Astrocyte (in vitro differentiated cells and primary cell): ENCODE data around the gene NAV2. TPM values are rescaled to one million over a fixed set of nuclear protein-coding genes. Genes with fewer than 3 reads are reported as not detected.

Experiments used
- DNase-seq: peaks from one replicate; pipeline ENCODE4 v3.0.0-alpha.2; 2010; ENCODE audit warnings: low read depth
- FAIRE-seq: peaks from 2 replicates; lab custom pipeline; 2011; peaks lifted over from hg19 to GRCh38; lab: Jason Lieb, UNC
- H2AFZ ChIP-seq: 2 replicates; pipeline ENCODE4 v1.6.0; 2012; ENCODE audit warnings: low read depth, low read length, inconsistent platforms
- H3K27ac ChIP-seq: 2 replicates; pipeline ENCODE4 v1.5.1; 2011; ENCODE audit warnings: low read depth, low read length, inconsistent platforms
- H3K27me3 ChIP-seq: 2 replicates; pipeline ENCODE4 v1.6.0; 2011; ENCODE audit warnings: low read length, inconsistent platforms; ENCODE audit not compliant: insufficient read depth
- H3K36me3 ChIP-seq: 2 replicates; pipeline ENCODE4 v1.5.1; 2011; ENCODE audit warnings: low read length, inconsistent platforms; ENCODE audit not compliant: insufficient read depth
- H3K4me1 ChIP-seq: 2 replicates; pipeline ENCODE4 v1.5.1; 2011; ENCODE audit warnings: low read length, inconsistent platforms; ENCODE audit not compliant: insufficient read depth
- H3K4me2 ChIP-seq: 2 replicates; pipeline ENCODE4 v1.6.0; 2012; ENCODE audit warnings: low read length, inconsistent platforms
- H3K4me3 ChIP-seq: 2 replicates; pipeline ENCODE4 v1.5.1; 2011; ENCODE audit warnings: low read depth, mild to moderate bottlenecking, low read length, inconsistent platforms; ENCODE audit not compliant: insufficient read depth
- H3K79me2 ChIP-seq: 2 replicates; pipeline ENCODE4 v1.6.0; 2012; ENCODE audit warnings: mild to moderate bottlenecking, low read length, inconsistent platforms; ENCODE audit not compliant: insufficient read depth
- H3K9ac ChIP-seq: 2 replicates; pipeline ENCODE4 v1.6.0; 2012; ENCODE audit warnings: mild to moderate bottlenecking, low read length, inconsistent platforms
- H3K9me3 ChIP-seq: 2 replicates; pipeline ENCODE4 v1.5.1; 2012; ENCODE audit warnings: low read depth, mild to moderate bottlenecking, low read length, inconsistent platforms; ENCODE audit not compliant: insufficient read depth
- H4K20me1 ChIP-seq: 2 replicates; pipeline ENCODE4 v1.6.0; 2012; ENCODE audit warnings: low read length, inconsistent platforms; ENCODE audit not compliant: insufficient read depth
- H3K27ac Mint-ChIP-seq: one replicate; pipeline ENCODE4 v1.8.0; 2021; ENCODE audit warnings: mild to moderate bottlenecking, mixed read lengths; ENCODE audit not compliant: unreplicated experiment
- H3K27me3 Mint-ChIP-seq: one replicate; pipeline ENCODE4 v1.8.0; 2021; ENCODE audit warnings: low read depth, mixed read lengths; ENCODE audit not compliant: unreplicated experiment
- H3K36me3 Mint-ChIP-seq: one replicate; pipeline ENCODE4 v1.8.0; 2021; ENCODE audit warnings: low read depth, mixed read lengths; ENCODE audit not compliant: unreplicated experiment
- H3K4me1 Mint-ChIP-seq: one replicate; pipeline ENCODE4 v1.8.0; 2021; ENCODE audit warnings: low read depth, mixed read lengths; ENCODE audit not compliant: unreplicated experiment
- H3K4me3 Mint-ChIP-seq: one replicate; pipeline ENCODE4 v1.8.0; 2021; ENCODE audit warnings: mild to moderate bottlenecking, moderate library complexity, mixed read lengths; ENCODE audit not compliant: unreplicated experiment
- H3K9me3 Mint-ChIP-seq: one replicate; pipeline ENCODE4 v1.8.0; 2021; ENCODE audit warnings: mild to moderate bottlenecking, mixed read lengths; ENCODE audit not compliant: unreplicated experiment
- EZH2 ChIP-seq: IDR thresholded peaks from 2 replicates; pipeline ENCODE4 v1.6.1; 2012; ENCODE audit warnings: mild to moderate bottlenecking, low read length, inconsistent platforms; ENCODE audit not compliant: insufficient read depth
- total RNA-seq: library from RNA; stranded (reverse); gene quantifications from 2 replicates; pipeline ENCODE4 v1.2.1, GENCODE V29; 2021
- TF ChIP-seq, protein P1 (sequence below): IDR thresholded peaks from 2 replicates; pipeline ENCODE4 v1.5.1; 2011; ENCODE audit warnings: low read depth, mild to moderate bottlenecking, inconsistent platforms, low read length, moderate library complexity; ENCODE audit not compliant: insufficient read depth

NAV2 gene
- total RNA-seq, 1 donor from 2014 or later, result 20.6 TPM

DNA sequence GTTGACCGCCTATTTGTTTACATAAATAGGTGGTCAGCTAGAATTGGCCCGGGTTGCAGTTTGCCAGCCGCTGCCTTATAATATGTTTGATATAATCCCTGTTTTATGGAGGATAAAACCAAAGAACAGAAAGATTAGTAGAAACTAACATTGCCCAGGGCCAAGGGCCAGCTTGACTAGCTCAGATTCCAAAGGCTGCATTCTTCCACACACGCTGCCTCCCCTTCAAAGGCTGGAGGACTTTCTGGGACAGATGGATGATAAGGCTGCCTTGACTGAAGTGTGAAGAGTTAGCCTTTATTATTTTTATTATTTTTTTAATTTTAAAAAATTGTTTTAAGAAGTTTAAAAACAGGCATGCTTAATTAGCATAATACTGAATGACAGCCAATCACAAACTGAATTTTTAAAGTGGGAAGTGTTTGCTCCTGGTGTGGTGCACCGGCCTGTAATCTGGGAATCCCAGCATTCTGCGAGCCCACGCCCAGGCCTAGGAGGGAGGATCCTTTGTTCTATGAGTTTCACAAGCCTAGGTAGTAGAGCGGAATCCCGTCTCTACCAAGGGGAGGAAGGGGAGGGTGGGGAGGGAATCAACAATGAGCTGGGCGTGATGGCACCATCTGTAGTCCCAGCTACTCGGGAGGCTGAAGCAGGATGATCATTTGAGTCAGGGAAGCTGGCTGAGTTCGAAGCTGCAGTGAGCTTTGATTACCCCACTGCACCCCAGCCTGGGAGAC, 114.9 kb downstream of the NAV2 start:
- Mint-ChIP-seq H3K36me3 (peaks cover 4% of the 10 kb centered on the region), H3K27ac (no peak overlapping the region), H3K4me3 (no peak overlapping the region), H3K9me3 (no peaks in the 10 kb centered on the region), H3K4me1 (no peaks in the 10 kb centered on the region), H3K27me3 (peaks cover 4% of the 10 kb centered on the region)
- Histone ChIP-seq H3K79me2 (no peaks in the 10 kb centered on the region), H3K27ac (no peak overlapping the region), H4K20me1 (peaks cover 35% of the 10 kb centered on the region), H3K36me3 (no peaks in the 10 kb centered on the region), H3K4me3 (no peak overlapping the region), H3K27me3 (no peaks in the 10 kb centered on the region), H3K9ac (no peak overlapping the region), H2AFZ (no peak overlapping the region), H3K4me1 (no peaks in the 10 kb centered on the region), H3K4me2 (no peak overlapping the region), H3K9me3 (no peaks in the 10 kb centered on the region)
- DNase-seq (no peak), FAIRE-seq (no peak)
- TF ChIP-seq, protein P1, sequence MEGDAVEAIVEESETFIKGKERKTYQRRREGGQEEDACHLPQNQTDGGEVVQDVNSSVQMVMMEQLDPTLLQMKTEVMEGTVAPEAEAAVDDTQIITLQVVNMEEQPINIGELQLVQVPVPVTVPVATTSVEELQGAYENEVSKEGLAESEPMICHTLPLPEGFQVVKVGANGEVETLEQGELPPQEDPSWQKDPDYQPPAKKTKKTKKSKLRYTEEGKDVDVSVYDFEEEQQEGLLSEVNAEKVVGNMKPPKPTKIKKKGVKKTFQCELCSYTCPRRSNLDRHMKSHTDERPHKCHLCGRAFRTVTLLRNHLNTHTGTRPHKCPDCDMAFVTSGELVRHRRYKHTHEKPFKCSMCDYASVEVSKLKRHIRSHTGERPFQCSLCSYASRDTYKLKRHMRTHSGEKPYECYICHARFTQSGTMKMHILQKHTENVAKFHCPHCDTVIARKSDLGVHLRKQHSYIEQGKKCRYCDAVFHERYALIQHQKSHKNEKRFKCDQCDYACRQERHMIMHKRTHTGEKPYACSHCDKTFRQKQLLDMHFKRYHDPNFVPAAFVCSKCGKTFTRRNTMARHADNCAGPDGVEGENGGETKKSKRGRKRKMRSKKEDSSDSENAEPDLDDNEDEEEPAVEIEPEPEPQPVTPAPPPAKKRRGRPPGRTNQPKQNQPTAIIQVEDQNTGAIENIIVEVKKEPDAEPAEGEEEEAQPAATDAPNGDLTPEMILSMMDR, result no peak
- TF ChIP-seq EZH2, result no peak

DNA sequence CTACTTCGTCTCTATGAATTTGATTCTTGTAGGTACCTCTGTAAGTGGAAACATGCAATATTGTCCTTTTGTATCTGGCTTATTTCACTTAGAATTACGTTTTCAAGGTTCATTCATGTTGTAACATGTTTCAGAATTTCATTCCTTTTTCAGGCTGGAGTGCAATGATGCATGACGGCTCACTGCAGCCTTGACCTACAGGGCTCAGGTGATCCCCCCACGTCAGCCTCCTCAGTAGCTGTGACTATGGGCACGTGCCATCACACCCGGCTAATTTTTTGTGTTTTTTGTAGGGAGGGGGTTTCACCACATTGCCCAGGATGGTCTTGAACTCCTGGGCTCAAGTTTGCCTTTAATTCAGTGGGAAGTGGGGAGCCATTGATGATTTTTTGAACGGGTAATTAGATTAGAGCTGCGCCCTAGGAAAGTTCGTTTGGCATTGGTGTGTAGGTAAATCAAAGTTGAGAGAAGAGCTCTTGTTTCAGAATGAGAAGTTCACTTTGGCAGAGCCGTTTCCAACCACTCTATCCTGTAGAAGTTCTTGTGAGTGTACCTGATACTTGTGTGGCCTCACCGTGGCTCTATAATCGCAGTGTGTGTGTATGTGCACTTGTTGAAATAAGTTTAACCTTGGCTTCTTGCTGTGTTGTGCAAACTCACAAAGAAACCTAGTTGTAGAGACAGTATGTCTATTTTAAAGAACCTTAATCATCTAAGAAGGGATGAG, 115.9 kb downstream of the NAV2 start:
- no peaks in the 10 kb centered on the region for H3K9me3 ChIP-seq
- H4K20me1 ChIP-seq, result peaks cover 30% of the 10 kb centered on the region
- no peak overlapping the region for H3K9ac ChIP-seq
- H3K27me3 Mint-ChIP-seq, result peaks cover 4% of the 10 kb centered on the region
- no peak overlapping the region for H3K27ac Mint-ChIP-seq
- H3K4me3 Mint-ChIP-seq, result no peak overlapping the region
- H3K36me3 Mint-ChIP-seq, result peaks cover 8% of the 10 kb centered on the region
- H3K4me1 ChIP-seq, result no peaks in the 10 kb centered on the region
- no peak overlapping the region for H3K4me2 ChIP-seq
- H3K36me3 ChIP-seq, result peaks cover 2% of the 10 kb centered on the region
- DNase-seq (no peak), FAIRE-seq (no peak)
- TF ChIP-seq, protein P1, result no peak
- TF ChIP-seq EZH2, result no peak
- no peak overlapping the region for H2AFZ ChIP-seq
- H3K4me3 ChIP-seq, result no peak overlapping the region
- H3K9me3 Mint-ChIP-seq, result peaks cover 2% of the 10 kb centered on the region
- no peak overlapping the region for H3K27ac ChIP-seq
- H3K4me1 Mint-ChIP-seq, result no peaks in the 10 kb centered on the region
- H3K79me2 ChIP-seq, result no peaks in the 10 kb centered on the region
- no peaks in the 10 kb centered on the region for H3K27me3 ChIP-seq
